Body of pancreas (tissue), 4 donors: ENCODE results near the gene WDR93. TPM values are rescaled to one million over a fixed set of nuclear protein-coding genes. Genes with fewer than 3 reads are reported as not detected.

Source experiments
- ATAC-seq: fragments of 150-250 bp; one replicate; pipeline ENCODE4 v1.9.1; 2016
- DNase-seq, 4 donors: peaks; one replicate each; pipeline ENCODE4 v3.0.0-alpha.2; 2019
- H3K27ac ChIP-seq, 4 donors: fragments of 200-600 bp; sonication (generic); 1 replicate in 3 of 4; 2 replicates in 1 of 4; pipeline versions ENCODE4 v1.5.1 to v1.6.1; 2016 to 2019; ENCODE audit warnings: mild to moderate bottlenecking in 1 of 4, mixed read lengths in 1 of 4, moderate library complexity in 1 of 4
- H3K27me3 ChIP-seq, 2 donors: fragments of 200-600 bp; sonication (generic); one replicate each; pipeline ENCODE4 v1.6.0; 2016; ENCODE audit warnings: mild to moderate bottlenecking in 1 of 2
- H3K36me3 ChIP-seq, 2 donors: fragments of 200-600 bp; sonication (generic); replicated peaks in 1 of 2; 2 replicates each; pipeline ENCODE4 v1.5.1; 2016; ENCODE audit warnings: low read depth in 2 of 2; ENCODE audit not compliant: insufficient read depth in 1 of 2
- H3K4me1 ChIP-seq: fragments of 200-600 bp; sonication (generic); one replicate; pipeline ENCODE4 v1.6.0; 2016
- H3K4me3 ChIP-seq, 2 donors: fragments of 200-600 bp; sonication (generic); 1 replicate in 1 of 2; 2 replicates in 1 of 2; pipeline ENCODE4 v1.5.1; 2016 to 2019
- H3K9me3 ChIP-seq, 3 donors: fragments of 200-600 bp; sonication (generic); 1 replicate in 2 of 3; 2 replicates in 1 of 3; pipeline ENCODE4 v1.5.1; 2016
- POLR2A ChIP-seq, 3 donors: fragments of 450-650 bp; IDR thresholded peaks; one replicate each; pipeline ENCODE4 v1.6.1; 2016; ENCODE audit warnings: antibody characterized with exemption in 3 of 3, mild to moderate bottlenecking in 2 of 3
- WGBS, 2 donors: methylation state at CpG; one replicate each; pipeline ENCODE4 v1.1.5; 2017; 5-methylcytosine and 5-hydroxymethylcytosine counted together
- intact Hi-C: fragments of 100-400 bp; cut with DNase I; formaldehyde crosslinking; loops from one replicate; pipeline ENCODE4 v1.15.1; 2023
- total RNA-seq, 2 donors: library from RNA; depleted of rRNA; stranded (reverse); fragments of >200 nt; gene quantifications; one replicate each; pipeline ENCODE4 v1.1.0, GENCODE V29; 2016
- TF ChIP-seq, protein P1 (sequence below), 7 experiments: fragments of 450-650 bp in 4 of 7; fragments of 200-600 bp in 3 of 7; sonication (generic) in 3 of 7; IDR thresholded peaks; one replicate each; pipeline ENCODE4 v1.5.1; 2016 to 2019; ENCODE audit warnings: antibody characterized with exemption in 7 of 7

The WDR93 gene
- total RNA-seq, 2 donors from 2014 or later, result 0.66 TPM; not detected in 1

DNA sequence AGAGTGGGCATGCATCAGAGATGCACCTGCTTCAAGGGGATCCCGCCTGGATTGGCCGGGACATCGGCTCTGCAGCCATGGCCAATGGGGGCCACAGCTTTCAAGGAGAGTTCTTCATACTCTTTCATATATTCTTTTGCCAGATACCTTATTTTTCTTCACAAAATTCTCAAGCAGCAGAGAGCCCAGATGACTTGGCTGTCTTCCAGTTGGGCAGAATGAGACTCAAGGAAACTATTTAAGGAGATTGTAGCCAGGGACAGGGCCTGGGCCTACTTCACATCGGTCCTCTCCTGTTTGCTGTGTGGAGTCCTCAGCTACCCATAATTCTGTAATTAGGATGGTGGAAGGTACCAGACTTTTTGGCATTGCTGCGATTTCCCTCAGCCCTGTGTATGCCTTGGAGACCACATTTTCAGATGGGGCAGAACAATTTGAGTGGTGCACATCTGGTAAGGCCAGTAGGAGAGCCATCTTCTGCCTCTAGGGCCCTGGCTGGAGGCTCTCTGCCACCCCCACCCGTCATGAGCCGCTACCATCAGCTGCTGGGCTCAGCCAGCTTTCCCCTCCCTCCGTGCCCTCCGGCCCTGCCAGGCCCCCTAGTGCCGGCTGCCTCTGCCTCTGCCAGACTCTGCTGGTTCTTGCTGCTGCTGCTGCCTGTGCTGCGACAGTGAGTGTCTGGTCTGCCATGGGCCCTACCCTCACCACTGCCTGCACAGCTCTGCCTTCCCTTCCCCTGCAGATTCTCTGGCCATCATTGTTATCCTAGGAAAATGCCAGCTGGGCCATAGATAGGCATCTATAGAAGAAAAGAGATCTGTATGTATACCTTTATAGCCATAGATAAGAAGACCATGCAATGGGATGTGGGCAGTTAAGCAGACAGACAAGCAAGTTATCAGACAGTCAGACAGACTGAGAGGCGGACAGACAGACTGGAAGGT, 18.1 kb upstream of the WDR93 start:
- Histone ChIP-seq H3K9me3 (no peaks in the 10 kb centered on the region), H3K4me1 (no peaks in the 10 kb centered on the region), H3K27me3 (no peaks in the 10 kb centered on the region), H3K4me3 (no peak overlapping the region), H3K27ac (no peak overlapping the region), H3K36me3 (no peaks in the 10 kb centered on the region)
- no peak for ATAC-seq
- no peak for TF ChIP-seq POLR2A (IDR thresholded peaks at IDR 0.05)
- TF ChIP-seq, protein P1, sequence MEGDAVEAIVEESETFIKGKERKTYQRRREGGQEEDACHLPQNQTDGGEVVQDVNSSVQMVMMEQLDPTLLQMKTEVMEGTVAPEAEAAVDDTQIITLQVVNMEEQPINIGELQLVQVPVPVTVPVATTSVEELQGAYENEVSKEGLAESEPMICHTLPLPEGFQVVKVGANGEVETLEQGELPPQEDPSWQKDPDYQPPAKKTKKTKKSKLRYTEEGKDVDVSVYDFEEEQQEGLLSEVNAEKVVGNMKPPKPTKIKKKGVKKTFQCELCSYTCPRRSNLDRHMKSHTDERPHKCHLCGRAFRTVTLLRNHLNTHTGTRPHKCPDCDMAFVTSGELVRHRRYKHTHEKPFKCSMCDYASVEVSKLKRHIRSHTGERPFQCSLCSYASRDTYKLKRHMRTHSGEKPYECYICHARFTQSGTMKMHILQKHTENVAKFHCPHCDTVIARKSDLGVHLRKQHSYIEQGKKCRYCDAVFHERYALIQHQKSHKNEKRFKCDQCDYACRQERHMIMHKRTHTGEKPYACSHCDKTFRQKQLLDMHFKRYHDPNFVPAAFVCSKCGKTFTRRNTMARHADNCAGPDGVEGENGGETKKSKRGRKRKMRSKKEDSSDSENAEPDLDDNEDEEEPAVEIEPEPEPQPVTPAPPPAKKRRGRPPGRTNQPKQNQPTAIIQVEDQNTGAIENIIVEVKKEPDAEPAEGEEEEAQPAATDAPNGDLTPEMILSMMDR (IDR thresholded peaks at IDR 0.05), result no peak
- no peak for DNase-seq
- 90 to 93% methylated on average over 8 to 12 of the region's 12 CpGs for WGBS, 2 donors
- intact Hi-C loops, result no loop called here

DNA sequence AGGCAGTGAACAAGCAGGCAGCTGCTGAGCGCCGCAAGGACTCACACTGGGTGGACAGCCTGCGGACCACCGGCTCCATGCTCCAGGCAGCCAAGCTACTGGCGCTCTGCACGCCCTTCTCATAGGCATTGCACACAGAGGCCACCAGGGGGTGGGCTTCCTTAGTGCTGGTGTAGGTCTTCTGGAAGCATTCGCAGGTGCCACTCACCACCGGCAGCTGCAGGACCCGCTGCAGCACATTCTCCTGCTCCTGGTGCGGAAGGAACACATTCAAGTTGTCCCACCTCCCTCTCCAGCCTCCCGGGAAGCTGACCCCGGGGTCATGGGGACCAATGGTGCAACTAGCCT, 17.5 kb upstream of the WDR93 start:
- Histone ChIP-seq H3K4me3 (no peak overlapping the region), H3K27me3 (no peaks in the 10 kb centered on the region), H3K27ac (no peak overlapping the region), H3K9me3 (no peaks in the 10 kb centered on the region), H3K36me3 (no peaks in the 10 kb centered on the region), H3K4me1 (no peaks in the 10 kb centered on the region)
- no peak for ATAC-seq
- WGBS, 2 donors, result 67 to 86% methylated on average over 5 to 12 of the region's 12 CpGs
- intact Hi-C loops, result no loop called here
- peak in 1 of 4 donors; percentile 54 for DNase-seq
- TF ChIP-seq POLR2A (IDR thresholded peaks at IDR 0.05), result no peak
- TF ChIP-seq, protein P1 (IDR thresholded peaks at IDR 0.05), result peak in 3 of 7 experiments; percentile 23 to 28 (median 25)

DNA sequence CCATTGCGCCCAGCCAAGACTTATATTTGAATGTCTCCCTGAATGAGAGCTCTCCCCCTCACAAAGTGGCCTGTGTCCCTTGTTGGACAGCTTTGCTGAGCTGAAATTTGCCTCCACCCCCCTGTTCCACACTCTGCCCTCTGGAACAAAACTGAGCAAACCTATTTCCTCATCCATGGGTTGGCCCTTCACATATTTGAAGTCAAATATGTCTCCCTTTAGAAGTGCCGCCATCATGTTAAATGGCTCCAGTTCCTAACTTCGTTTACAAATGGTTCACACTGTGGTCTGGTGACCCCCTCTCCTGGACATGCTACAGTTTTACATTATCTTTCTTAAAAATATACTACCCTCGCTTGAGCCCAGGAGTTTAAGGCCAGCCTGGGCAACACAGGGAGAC, 16.1 kb upstream of the WDR93 start:
- H3K36me3 ChIP-seq, result no peaks in the 10 kb centered on the region
- TF ChIP-seq, protein P1 (IDR thresholded peaks at IDR 0.05), result peak in 1 of 7 experiments; percentile 3
- TF ChIP-seq POLR2A (IDR thresholded peaks at IDR 0.05), result no peak
- H3K27ac ChIP-seq, result no peak overlapping the region
- WGBS, 2 donors, result 83 to 89% methylated on average over 4 of the region's 4 CpGs
- intact Hi-C loops, result no loop called here
- no peaks in the 10 kb centered on the region for H3K9me3 ChIP-seq
- peaks cover 9% of the 10 kb centered on the region for H3K4me1 ChIP-seq
- H3K27me3 ChIP-seq, result no peaks in the 10 kb centered on the region
- no peak overlapping the region for H3K4me3 ChIP-seq
- no peak for DNase-seq
- no peak for ATAC-seq

DNA sequence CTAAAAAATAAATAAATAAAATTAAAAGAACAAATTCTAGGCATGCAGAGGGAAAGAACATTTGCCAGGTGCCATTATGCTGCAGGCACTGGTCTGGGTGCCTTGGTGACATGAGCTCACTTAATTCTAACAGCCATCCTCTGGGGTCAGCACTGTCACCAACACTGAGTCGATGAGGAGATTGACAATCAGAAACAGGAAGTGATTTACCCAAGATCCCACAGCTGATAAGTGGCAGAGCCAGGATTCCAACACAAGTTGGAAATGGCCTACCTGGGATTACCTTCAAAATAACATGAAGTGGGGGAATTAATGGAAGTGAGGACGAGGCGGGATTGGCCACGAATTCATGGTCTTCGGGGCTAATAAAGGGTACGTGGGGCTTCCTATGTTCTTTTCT, 15.0 kb upstream of the WDR93 start:
- Histone ChIP-seq H3K9me3 (no peaks in the 10 kb centered on the region), H3K4me3 (no peak overlapping the region), H3K4me1 (peaks cover 20% of the 10 kb centered on the region), H3K27ac (no peak overlapping the region), H3K27me3 (no peaks in the 10 kb centered on the region), H3K36me3 (no peaks in the 10 kb centered on the region)
- WGBS, 2 donors, result 80 to 82% methylated on average over 6 of the region's 6 CpGs
- no peak for DNase-seq
- no peak for TF ChIP-seq POLR2A (IDR thresholded peaks at IDR 0.05)
- TF ChIP-seq, protein P1 (IDR thresholded peaks at IDR 0.05), result no peak
- intact Hi-C loops, result no loop called here
- ATAC-seq, result no peak

DNA sequence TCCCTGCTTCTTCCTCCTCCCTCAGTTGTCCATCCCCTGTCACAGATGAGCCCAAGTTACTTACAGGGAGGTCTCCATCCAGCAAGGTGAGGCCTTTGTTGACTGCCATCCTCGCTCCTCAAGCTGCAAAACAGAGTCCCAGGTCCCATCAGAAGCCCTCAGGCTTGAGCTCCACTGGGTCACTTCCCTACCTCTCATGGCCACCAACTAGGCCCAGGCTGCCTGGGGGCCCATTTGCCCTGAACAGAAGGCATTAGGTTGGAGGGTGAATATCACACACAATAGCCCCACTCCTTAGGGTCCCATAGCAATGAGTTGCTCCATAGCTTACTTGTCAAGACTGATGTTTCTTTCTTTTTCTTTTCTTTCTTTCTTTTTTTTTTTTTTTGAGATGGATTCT, 13.2 kb upstream of the WDR93 start:
- H3K9me3 ChIP-seq, result no peaks in the 10 kb centered on the region
- ATAC-seq, result no peak
- intact Hi-C loops, result no loop called here
- TF ChIP-seq, protein P1 (IDR thresholded peaks at IDR 0.05), result no peak
- TF ChIP-seq POLR2A (IDR thresholded peaks at IDR 0.05), result no peak
- peaks cover 38% of the 10 kb centered on the region for H3K4me1 ChIP-seq
- WGBS, 2 donors, result 83 to 90% methylated on average over 1 of the region's 1 CpG
- H3K4me3 ChIP-seq, result no peak overlapping the region
- DNase-seq, result no peak
- no peaks in the 10 kb centered on the region for H3K27me3 ChIP-seq
- H3K27ac ChIP-seq, result no peak overlapping the region
- no peaks in the 10 kb centered on the region for H3K36me3 ChIP-seq
